HG02840 (cell line): ENCODE measurements around the gene NLGN4X.
A peak's percentile ranks its signal among the peaks of the same experiment; 100 is the strongest.

Experiments
- ATAC-seq: cut with Tn5 transposase; IDR thresholded peaks from one replicate; pipeline ENCODE4 v1.9.1; 2021; ENCODE audit warnings: mild to moderate bottlenecking, moderate library complexity, moderate number of reproducible peaks; ENCODE audit not compliant: unreplicated experiment, low FRiP score

NLGN4X gene

DNA sequence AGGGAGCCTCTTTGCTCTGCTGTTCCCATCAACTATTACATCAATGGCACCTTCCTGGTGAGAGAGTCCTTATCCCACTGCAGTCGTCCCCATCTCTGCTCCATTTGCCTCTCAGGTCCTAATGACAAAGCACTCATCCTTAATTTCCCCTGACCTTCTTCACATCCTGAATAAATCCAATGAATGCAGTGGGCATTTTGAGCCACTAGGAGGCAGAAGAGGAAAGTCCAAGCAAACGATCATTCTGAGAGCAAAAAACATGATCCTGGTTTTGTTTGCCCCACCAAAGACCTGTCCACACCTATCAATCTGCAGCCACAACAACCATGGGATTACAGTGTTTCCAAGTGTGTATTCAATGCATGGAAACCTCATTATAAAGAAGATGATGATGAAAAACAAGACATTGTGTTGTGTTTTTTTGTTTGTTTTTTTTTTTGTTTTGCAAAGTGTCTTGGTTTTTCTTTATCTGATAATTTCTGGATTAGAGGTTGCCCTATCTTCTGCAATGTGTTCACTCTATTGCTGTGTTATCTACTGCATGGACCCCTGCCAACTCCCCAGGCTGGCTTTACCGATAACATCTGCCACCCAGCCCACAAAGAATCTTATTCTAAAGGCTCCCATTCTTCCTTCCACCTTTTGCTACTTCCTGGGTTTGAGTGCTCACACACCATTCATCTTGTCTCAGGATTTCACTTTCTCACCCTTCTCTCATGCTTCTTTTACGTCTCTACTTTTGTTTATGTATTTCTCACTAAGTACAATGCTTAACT, 207.2 kb downstream of the NLGN4X start:
- ATAC-seq = peak; percentile 88

DNA sequence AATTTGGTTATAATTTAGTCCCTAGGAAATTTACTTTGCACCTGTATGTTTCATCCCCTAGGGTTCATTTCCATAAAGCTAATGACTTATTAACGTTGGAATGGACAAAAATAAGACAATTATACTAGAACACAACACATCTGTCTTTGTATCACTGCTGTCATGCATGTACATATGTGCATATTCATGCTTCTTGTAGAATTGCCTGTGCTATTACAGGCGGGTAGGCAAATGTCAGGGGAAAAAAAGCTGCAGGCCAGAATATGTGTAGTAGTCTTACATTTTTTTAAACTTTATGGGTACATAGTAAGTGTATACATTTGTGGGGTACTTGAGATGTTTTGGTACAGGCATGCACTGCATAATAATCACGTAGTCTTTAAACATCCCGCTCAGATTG, 209.6 kb downstream of the NLGN4X start:
- no peak for ATAC-seq

DNA sequence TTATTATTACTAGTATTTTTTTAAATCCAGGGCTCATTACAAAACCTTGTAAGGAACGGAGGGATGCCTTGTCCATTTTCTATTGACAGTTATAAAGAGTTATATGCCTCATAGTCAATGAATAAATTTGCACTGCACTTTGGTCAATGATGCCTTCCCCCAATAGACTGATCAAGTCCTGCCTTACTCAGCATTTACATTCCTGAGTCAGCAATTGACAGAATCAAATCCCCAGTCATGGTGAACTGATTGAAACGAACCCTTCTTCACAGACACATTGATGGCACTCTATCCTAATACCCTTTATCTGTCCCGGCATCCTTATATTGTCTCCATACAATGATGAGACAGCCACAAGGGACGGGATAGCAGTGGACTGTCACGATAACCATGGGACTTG, 213.2 kb downstream of the NLGN4X start:
- ATAC-seq = no peak

DNA sequence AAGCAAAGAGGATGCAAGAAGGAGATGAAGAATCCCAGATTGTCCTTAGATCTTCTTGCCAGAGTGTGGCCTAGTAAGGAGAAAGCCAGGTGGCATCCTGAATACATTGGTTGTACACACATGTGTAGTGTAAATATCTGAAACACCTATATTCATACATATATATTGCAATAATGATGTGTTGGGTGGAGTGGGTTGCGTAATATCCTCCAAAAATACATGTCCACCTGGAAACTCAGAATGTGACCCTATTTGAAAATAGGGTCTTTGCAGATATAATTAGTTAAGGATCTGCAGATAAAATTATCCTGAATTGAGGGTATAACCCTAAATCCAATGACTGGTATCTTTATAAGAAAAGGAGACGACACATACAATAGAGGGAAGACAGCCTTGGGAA, 216.3 kb downstream of the NLGN4X start:
- no peak for ATAC-seq

DNA sequence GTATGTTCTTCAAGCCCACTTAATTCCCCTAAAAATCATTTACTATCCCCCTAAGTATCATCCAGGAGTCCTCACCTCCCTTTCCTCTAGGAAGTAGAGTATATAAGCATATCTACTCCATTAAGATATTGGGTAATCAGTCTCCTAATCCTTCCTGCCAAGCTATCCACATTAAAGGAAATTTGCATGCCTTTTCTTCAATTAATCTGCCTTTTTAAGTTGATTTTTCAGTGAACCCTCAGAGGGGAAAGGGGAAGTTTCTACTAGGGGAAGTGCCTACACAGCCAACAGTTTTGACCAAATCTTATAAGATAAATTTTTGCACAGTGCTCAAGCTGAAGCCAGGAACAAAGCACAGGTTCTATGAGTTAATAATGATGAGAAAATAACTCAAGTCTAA, 222.8 kb downstream of the NLGN4X start:
- ATAC-seq = no peak

DNA sequence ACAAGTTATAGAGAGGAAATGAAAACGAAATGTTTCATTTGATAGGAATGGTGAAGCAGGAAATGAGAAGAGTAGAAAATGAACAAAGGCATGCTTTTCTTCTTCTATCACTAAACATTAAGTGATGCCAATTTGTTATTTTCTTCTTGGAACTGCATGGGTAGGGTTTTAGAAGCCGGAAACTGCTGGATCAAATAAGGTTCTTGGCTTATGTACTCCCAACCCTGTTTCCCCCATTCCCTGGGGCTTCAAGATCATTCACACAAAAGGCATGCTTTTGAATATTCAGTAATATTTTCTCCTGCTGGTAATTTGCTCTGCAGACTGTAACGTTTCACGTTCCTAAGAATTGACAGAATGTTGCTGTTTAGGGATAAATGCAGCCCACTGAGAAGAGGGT, 224.1 kb downstream of the NLGN4X start:
- no peak for ATAC-seq

DNA sequence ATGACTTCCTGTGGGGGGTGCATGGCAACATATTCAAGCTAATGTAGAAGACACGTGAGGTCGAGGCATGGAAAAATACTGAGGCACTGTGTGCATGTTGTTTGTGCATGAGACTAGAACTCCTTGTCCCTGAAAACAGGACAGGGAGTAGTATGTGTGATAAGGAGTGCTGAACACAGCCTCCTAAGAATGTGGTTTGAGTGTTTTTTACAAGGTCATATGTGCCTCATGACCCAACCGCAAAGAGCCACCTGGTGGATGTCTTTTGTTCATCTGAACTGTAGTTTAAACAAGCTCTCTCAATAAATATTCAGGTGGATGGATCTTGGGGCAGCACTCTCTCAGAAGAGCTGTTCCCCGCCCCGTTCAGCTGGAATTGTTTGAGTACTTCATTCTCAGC, 226.6 kb downstream of the NLGN4X start:
- ATAC-seq = no peak

DNA sequence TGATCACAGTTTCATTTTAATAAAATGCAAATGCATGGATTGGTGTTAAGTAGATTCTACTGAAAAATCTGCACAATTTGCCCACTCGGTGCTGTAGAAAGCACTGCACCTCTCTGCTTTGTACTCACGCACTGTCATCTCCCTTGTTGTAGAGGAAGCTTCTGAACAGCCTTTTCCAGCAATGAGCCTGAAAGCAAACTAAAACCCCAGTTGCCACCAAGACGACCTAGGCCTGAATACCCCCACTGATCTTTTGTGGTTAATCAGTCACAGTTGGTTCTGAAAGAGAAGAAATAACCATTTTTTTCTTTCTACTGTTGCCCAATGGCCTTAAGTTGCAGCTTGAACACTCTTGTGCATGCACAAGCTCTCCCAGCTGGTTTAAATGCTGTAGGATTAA, 229.8 kb downstream of the NLGN4X start:
- ATAC-seq = no peak

DNA sequence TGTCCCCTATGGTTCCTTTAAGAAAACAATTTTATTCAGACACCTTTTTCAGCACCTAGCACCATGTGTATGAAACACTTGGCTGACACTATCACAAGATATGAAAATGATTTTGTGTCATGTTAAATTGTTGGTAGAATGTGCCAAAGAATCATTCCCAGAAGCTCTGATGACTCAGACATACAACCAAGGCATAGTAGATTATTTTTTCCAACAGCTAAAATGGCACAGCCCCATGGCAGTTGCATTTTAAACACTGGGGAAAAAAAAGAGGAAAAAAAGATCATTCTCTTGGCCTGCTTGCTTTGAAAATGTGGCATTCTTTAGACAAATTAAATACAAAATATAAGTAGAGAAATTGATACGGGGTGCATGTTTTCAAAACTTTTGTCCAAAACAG, 230.2 kb downstream of the NLGN4X start:
- ATAC-seq = no peak

DNA sequence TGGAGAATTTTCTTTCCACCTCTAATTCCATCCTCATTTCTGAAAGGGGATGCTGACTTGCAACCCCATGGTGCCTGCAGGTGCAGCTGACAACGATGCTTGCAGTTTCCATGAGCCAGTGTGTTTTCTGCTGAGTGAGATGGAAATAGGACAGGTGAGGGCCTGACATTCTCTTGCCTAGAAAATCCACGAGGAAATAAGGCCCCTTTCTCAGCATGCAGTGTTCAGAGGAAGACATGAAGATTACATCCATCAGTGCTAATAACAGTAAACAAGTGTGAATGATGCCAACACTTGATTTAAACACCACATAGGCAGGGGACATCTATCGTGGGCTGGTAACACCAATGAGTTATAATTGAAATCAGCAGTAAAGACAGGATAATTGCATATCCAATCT, 237.3 kb downstream of the NLGN4X start:
- no peak for ATAC-seq

DNA sequence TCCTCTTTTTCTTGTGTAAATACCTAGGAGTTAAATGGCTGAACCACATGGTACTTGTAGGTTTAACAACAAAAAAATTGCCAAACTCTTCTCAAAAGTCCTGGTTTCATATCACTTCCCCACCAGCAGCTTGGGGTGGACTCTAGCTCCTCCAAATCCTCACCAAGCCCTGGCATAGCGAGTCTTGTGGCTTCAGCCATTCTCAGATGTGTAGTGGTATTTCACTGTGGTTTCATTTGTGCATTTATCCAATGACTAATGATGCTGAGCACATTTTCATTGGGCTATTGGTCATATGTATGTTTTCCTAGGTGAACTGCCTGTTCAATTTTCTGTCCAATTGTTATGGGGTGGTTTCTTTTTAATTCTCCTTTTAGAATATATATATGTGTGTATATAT, 249.3 kb downstream of the NLGN4X start:
- ATAC-seq = no peak

DNA sequence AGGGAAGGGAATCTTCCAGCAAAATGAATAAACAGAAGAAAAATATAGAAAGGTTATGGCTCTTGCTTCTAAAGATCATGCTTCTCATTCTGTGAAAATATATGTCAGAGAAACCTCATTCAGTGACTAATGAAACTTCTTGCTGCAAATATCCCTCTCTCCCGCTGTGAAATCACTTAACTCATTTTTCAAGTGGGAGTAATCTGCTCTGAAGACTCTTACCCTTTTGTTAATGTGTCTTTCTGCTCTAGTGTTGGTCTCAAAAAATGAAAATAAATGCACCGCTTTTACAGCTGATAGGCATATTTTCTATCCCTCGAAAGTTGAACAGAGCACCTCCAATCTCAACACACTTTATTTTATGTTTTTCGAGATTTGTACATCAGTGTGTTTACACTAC, 252.3 kb downstream of the NLGN4X start:
- no peak for ATAC-seq

DNA sequence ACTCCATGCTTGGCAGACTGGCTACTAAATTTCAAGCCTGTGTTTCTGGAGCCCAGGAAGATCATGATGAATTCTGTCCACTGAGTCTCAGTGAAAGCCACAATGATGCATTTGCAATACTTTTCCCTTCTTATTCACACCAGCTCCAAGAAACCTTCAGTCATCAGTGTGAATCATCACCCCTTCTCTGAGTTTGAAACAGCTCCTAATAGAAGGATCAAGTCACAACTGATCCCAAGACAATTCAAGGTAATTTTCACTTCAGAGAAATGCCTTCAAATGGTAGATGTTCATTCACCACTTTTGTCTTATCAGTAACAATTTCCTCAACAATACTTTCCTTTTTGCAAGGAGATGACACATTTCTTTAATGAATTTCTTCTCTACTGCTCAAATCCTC, 257.4 kb downstream of the NLGN4X start:
- ATAC-seq = no peak

DNA sequence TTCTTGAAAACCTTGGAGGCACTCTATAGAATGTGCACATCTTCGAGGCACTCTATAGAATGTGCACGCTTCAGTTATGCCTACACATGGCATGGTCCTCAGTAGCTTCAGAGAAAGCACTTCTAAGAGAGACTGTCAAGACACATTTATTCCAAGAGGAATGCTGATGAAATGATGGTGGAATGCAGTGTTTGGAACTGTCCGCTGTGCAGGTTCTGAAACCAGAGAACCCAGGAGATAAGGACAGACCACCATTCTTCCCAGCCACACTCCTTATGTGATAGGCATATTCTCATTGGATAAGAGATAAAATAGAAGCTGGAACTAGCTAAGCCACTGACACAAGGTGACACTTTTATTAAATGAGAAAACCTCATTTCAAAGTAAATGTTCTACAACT, 263.3 kb downstream of the NLGN4X start:
- no peak for ATAC-seq

DNA sequence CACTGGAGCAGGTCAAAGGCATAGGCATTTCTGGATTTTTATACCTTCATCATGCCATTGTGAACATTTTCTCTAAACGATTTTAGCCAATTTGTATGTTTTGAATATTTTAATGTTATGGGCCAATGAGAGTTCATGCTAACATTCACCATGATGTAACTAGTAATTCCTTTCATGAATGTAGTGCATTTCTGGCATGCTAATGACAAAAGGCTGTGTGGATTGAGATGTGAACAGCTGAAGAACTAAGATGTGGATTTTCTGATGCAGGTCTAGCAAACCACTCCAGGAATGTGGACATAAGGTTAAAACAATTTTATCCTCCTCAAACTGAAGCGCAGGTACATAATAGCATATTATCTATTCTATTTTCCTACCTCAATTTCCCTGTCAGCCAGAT, 269.4 kb downstream of the NLGN4X start:
- no peak for ATAC-seq

DNA sequence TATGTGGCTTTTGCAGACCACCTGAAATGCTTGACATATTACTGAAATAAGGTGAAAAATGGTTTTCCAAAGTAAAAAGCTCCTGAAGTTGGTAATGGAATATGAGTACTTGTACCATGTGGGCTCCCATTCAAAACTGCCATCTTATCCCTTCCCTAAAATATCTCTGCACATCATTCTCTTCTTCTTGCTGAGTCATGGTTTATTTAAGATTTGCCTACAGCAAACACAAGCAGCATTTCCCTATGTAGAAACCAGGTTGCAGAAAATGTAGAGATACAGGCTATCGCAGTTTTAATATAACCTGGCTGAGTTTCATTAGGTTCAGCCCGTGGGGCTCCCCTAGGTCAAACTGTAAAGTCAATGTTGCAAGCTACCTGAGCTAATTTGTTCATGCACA, 270.1 kb downstream of the NLGN4X start:
- ATAC-seq = no peak

DNA sequence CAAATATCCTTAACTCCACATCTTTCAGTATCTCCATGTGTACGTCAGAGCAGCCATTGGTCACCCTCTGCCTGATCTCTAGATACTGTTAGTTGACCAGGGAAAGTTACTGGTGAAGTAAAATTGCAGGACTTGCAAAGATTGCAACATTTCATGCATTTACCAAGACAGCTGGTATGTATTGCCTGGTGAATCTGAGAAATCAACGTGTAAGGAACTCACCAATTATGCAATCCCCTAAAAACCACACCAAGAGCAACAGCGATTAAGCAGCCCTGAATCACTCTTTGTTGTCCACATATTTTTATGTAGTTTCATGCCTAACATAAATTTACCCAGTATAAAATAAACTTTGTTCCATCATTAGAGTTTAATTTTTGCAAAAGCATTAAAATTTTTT, 271.2 kb downstream of the NLGN4X start:
- ATAC-seq = no peak

DNA sequence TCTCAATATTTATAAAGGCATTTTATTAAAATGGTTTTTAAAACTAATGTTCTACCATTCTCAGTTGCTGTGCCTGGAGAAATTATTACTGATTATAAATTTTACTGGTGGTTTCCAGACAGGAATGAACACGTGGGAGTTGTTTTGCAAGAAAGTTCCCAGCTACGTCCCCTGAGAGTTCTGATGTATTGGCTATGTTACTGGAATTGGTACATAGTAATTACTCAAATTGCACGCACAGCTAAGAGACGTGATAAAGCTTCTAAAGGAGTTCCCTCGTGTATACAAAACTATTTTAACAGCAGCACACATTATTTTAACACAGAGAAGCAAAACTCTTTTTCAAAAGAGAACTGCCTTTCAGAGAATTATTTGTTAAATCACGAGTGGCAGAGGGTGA, 292.2 kb downstream of the NLGN4X start:
- ATAC-seq = no peak

DNA sequence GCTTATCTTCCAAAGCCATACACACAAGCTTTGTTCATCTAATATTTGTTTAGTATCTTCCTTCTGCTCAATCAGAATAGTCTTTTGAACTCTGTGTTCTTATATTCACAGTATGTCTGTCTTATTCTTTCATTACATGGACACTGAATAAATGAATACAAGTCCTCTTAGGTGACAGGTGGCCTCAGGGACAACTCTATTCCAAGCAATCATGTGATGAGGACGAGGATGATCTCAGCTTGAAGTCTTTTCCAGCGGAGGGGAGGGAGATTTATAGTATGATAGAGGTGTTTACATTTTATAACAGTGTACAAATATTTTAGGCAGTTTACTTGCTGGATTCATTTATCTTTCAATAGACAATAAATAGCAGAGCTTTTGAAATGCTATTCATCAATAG, 300.4 kb downstream of the NLGN4X start:
- ATAC-seq = no peak

DNA sequence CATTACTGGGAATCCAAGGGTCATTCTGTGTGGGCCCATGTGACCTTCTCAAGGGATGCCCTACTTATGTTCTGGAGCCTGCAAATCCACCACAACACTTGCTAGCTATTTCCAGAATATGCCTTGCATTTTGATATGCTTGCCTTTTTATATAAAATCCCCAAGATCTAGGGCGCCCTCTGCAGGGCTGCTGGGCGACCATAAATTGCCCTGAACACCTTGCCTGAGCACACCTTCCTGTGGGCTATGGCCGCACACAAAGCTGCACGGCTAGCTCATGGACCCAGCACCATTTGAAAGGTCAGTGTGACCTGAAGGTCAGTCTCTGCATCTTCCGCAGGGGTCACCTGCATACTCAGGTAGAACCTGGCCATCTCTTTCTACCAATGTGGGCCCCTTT, 311.7 kb downstream of the NLGN4X start:
- no peak for ATAC-seq

DNA sequence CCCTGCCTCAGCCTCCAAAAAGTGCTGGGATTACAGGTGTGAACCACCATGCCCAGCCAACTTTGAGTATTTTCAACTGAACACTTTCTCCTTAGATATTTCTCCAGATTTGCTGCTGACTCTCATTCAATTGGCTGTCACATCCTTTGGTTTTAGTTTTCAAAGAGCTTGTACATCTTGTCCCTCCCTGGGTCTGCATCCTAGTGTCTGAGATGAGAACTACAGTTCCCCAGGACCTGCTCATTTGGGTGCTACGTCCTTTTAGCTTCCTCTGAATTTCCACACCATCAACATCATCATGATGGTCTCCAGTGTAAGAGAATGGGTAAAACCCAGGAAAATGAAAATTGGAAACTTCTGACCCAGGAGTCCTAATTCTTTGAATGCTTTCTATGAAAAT, 312.9 kb downstream of the NLGN4X start:
- no peak for ATAC-seq

DNA sequence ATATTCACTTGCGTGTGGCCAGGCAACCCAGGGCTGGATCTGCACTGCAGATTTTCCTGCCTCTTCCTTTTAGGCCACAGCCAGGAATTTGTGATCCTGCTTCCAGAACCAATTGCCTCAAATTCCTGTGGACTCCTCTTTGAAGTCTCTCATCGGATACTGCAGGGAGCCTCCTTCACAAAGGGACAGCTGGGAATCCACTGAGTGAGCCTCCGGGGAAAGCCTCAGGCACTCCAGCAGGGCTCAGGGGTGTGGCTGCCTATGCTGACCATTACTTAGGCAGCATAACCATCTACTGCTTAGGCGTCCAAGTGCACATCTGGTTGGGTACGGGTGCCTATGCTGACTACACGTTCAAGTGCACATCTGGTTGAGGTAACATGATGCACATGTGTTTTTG, 321.5 kb downstream of the NLGN4X start:
- no peak for ATAC-seq
